ENCODE data around the gene NOXO1.
A peak's percentile ranks its signal among the peaks of the same experiment; 100 is the strongest.

Gene NOXO1

DNA sequence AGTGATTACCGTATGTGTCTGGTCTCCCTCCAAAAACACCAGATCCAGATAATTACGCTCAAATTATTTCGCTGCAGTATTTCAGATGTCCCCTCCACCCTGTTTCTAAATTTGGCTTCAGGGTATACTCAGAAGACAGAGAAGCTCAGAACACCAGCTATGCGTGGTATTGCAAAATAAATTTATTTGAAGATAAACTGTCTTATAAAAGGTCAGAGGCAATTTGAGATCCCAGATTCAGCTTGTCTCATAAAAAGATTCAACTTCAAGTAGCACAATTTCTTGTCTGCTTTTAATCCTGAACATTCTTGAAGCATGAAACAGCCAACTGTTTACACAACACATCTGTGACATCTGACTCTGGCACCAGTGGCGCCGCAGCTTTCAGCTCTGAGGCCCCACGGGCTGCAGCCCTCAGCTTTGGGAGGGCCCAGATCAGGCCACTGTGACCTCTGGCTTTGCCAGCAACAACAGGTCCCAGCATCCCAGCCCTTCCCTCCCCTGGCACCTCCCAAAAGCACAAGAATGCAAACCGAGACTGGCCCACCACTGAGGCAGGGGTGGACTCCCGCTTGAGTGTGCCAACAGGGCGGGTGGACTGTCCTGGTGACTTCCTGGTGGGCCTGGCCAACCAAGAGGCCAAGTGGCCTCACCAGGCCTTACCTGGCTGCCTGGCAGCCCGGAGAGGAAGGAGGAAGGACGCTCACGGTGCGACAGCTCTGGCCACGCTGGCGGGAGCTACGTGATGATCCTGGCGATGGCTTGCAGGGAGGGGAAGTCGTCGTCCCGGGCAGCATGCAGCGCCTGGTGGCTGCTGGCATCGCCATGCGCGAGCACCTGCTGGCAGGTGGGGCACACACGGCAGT is 16.5 kb upstream of the NOXO1 start:
- TF ChIP-seq POLR2A (IDR thresholded peaks at IDR 0.05; ENCODE audit: low read length) (no peak), GATA1 (IDR thresholded peaks at IDR 0.05; ENCODE audit: low read depth, low read length) (no peak)
- no peak for DNase-seq

DNA sequence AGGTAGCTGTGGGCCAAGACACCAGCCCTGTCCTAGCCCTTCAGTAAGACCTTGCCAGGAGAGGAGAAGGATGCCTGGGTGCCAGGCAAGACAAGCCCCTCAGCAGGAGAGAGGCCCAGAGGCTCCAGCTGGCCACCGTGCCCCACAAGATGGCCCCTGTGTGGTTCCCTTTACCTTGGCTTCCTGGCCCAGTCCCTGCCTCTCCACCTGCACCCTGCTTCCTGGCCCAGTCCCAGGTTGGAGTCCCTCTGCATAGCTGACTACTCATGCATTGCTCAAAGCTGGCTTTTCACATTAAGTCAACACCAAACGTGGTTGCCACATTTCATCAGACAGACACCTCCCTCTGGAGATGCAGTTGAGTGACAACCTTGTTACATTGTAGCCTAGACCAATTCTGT is 12.5 kb upstream of the NOXO1 start:
- TF ChIP-seq POLR2A (IDR thresholded peaks at IDR 0.05; ENCODE audit: low read length) (no peak), GATA1 (IDR thresholded peaks at IDR 0.05; ENCODE audit: low read depth, low read length) (no peak)
- DNase-seq: no peak

GRCh38 chr16:1992704-1993317 is 11.5 kb upstream of the NOXO1 start:
- no peak for DNase-seq
- TF ChIP-seq GATA1 (IDR thresholded peaks at IDR 0.05; ENCODE audit: low read depth, low read length) (no peak), POLR2A (IDR thresholded peaks at IDR 0.05; ENCODE audit: low read length) (no peak)

DNA sequence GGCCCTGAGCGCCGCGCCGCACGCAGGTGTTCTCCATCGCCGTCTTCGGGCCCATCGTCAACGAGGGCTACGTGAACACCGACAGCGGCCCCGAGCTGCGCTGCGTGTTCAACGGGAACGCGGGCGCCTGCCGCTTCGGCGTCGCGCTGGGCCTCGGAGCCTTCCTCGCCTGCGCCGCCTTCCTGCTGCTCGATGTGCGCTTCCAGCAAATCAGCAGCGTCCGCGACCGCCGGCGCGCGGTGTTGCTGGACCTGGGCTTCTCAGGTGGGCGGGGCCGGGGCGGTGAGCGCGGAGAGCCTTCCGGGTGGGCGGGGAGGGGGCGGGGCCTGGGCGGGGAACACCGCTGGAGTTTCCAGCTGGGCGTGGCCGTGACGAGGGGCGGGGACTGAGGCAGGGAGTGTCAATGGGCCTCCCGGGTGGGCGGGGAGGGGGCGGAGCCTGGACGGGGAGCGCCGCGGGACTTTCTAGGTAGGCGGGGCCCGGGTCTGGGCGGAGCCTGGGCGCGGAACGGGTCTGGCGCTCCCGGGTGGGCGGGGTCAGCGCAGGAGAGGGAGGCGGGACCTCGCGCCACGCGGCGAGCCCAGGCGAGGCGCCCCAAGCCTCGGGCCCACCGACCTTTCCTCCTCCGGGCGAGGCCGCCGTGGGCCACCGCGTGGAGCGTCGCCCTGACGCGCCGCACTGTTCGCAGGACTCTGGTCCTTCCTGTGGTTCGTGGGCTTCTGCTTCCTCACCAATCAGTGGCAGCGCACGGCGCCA is 10.9 kb upstream of the NOXO1 start:
- TF ChIP-seq POLR2A (IDR thresholded peaks at IDR 0.05; ENCODE audit: low read length) (no peak), GATA1 (IDR thresholded peaks at IDR 0.05; ENCODE audit: low read depth, low read length) (no peak)
- DNase-seq: peak; percentile 94 to 98

DNA sequence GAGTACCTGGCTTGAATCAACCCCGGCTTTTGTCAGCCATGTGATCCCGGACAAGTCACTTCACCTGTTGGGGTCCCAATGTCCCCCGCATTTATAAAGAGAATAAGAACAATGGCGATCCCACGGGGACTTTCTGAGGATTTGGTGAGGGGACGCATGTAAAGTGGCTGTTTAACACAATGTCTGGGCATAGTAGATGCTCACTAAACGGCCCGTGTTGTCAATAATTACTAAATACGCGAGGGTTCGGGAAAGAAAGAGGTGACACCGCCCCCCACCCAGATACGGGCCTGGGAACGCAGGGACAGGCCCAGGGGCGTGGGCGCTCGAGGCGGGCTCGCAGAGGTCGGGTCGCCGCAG is 10.3 kb upstream of the NOXO1 start:
- TF ChIP-seq POLR2A (IDR thresholded peaks at IDR 0.05; ENCODE audit: low read length) (no peak), GATA1 (IDR thresholded peaks at IDR 0.05; ENCODE audit: low read depth, low read length) (no peak)
- no peak for DNase-seq

- no peak for TF ChIP-seq POLR2A (IDR thresholded peaks at IDR 0.05; ENCODE audit: low read length)
- no peak for TF ChIP-seq GATA1 (IDR thresholded peaks at IDR 0.05; ENCODE audit: low read depth, low read length)
- DNase-seq: no peak
Measured at GRCh38 chr16:1991135-1991551, 9.9 kb upstream of the NOXO1 start.

DNA sequence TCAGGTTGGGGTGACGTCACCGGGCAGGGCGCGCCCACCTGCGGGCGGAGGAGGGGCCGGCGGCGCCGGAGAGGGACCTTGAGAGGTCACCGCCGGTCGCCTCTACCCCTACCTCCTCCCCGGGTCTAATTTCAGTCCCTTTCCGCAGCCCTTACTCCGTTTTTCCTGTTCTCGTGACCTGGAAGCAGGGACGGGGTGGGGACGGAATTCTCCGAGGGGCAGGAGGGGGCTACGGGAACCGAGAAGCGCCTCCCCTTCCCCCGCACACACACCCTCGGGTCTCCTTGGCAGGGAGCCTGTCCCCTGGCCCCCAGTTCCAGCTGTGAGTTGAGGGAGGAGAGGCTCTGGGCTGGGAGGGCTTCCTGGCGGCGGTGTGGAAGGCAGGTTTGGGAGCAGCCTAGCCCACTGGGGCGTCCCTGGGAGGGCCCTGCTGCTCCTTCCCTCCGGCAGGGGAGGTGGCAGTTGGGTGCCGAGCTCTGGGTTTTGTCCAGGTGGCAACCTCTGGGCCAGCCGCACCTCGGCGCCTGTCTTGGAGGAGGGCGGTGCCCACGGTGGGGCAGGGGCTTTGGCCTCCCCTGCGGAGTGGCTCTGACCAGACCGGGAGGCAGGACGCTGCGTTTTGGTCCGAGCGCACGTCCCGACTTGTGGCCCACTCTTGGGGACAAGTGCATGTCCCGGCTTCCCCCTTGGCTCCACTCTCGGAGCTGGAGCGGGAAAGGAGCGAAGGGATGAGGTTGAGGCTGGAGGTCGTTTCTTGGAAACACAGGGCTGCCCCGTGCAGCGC is 9.3 kb upstream of the NOXO1 start:
- DNase-seq: peak; percentile 39 to 60
- TF ChIP-seq GATA1 (IDR thresholded peaks at IDR 0.05; ENCODE audit: low read depth, low read length) (no peak), POLR2A (IDR thresholded peaks at IDR 0.05; ENCODE audit: low read length) (no peak)

DNA sequence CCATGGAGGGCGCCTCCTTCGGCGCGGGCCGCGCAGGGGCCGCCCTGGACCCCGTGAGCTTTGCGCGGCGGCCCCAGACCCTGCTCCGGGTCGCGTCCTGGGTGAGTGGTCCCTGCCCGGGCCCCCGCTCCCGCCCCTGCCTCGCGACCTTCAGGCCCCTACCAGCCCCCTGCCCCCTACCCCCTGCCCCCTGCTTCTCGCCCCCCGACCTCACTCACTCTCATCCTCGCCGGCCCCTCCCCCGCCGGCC is 8.8 kb upstream of the NOXO1 start:
- no peak for TF ChIP-seq GATA1 (IDR thresholded peaks at IDR 0.05; ENCODE audit: low read depth, low read length)
- TF ChIP-seq POLR2A (IDR thresholded peaks at IDR 0.05; ENCODE audit: low read length): no peak
- DNase-seq: no peak

DNA sequence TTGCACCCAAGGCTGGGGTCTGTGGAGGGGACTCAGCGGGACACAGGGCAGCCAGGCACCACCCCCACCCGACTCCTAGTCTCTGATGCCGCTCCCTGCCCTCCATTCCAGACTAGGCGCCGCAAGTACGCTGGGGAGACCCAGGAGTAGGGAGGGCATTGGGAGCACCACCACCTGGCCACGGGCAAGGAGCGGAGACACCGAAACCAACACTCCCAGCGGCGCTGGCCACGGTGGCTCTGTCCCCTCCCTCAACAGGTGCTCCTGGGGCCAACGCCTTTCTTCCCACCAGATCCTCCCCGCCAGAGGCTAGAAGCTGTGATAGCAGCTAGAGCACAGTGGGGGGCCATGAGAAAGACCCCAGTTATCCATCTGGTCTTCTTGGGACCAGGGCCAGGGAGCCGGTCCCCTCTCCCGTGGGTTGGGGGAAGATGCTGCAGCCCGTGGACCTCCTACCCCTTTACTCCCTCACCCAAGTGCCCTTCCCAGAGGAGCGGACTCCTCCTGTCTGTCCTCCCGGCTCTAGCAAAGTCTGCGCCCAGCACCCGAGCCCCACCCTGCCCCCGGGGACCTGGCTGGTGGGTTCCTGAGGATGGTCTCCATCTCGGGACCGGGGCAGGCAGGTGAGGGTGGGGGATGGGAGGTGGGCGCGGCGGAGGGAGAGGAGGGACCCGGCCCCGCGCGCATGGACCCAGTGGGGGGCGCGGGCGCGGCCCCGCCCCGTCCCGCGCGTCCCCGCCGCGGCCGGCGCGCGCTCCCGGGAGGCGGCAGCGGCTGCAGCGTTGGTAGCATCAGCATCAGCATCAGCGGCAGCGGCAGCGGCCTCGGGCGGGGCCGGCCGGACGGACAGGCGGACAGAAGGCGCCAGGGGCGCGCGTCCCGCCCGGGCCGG is 8.2 kb upstream of the NOXO1 start, which contains the start of gene SYNGR3:
Gene SYNGR3 (plus strand): TSS at position 762 of the 892 bp plus-strand sequence. CDS start 133 bp downstream, outside the sequence.
- DNase-seq: peak; percentile 27 to 35
- TF ChIP-seq GATA1 (IDR thresholded peaks at IDR 0.05; ENCODE audit: low read depth, low read length): no peak
- TF ChIP-seq POLR2A (IDR thresholded peaks at IDR 0.05; ENCODE audit: low read length): no peak

DNA sequence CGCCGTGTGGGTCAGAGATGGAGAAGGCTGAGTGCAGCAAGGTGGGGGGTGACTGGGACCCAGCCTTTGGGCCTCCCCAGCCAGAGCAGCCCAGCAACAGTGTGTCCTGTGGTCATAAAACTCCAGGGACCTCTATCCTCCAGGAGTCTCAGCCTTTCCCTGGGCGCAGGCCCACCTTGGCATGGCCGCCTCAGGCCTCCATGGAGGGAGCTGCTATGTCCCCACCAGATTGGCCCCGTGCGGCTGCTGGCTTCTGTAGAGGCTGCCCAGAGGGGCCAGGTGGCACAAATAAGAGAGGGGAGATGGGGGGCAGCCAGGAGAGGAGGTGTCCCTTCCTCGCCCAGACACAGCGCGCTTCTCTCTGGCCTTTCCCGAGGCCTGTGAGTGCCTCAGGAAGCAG is 5.9 kb upstream of the NOXO1 start:
- DNase-seq: no peak
- TF ChIP-seq POLR2A (IDR thresholded peaks at IDR 0.05; ENCODE audit: low read length) (no peak), GATA1 (IDR thresholded peaks at IDR 0.05; ENCODE audit: low read depth, low read length) (no peak)

GRCh38 chr16:1985466-1986150 is 4.3 kb upstream of the NOXO1 start:
- no peak for DNase-seq
- no peak for TF ChIP-seq GATA1 (IDR thresholded peaks at IDR 0.05; ENCODE audit: low read depth, low read length)
- no peak for TF ChIP-seq POLR2A (IDR thresholded peaks at IDR 0.05; ENCODE audit: low read length)
